Right atrium auricular region (tissue), 2 donors: ENCODE data around the gene FKBP5. TPM values are rescaled to one million over a fixed set of nuclear protein-coding genes. Genes with fewer than 3 reads are reported as not detected.

ENCODE experiments used
- DNase-seq: peaks from one replicate; pipeline ENCODE4 v3.0.0-alpha.2; 2019; ENCODE audit warnings: low spot score
- H3K27ac ChIP-seq, 2 donors: fragments of 200-600 bp; sonication (generic); 1 replicate in 1 of 2; 2 replicates in 1 of 2; pipeline ENCODE4 v1.5.1; 2016 to 2019
- H3K27me3 ChIP-seq, 2 donors: fragments of 200-600 bp; sonication (generic); one replicate each; pipeline versions ENCODE4 v1.5.1 to v1.6.0; 2017 to 2019
- H3K36me3 ChIP-seq: fragments of 200-600 bp; sonication (generic); one replicate; pipeline ENCODE4 v1.5.1; 2016
- H3K4me1 ChIP-seq, 2 donors: fragments of 200-600 bp; sonication (generic); one replicate each; pipeline versions ENCODE4 v1.5.1 to v1.6.0; 2017 to 2019
- H3K4me3 ChIP-seq, 2 donors: fragments of 200-600 bp; sonication (generic); 1 replicate in 1 of 2; 2 replicates in 1 of 2; pipeline ENCODE4 v1.5.1; 2017 to 2019; ENCODE audit warnings: mild to moderate bottlenecking in 1 of 2, moderate library complexity in 1 of 2
- H3K9me3 ChIP-seq, 2 donors: fragments of 200-600 bp; sonication (generic); one replicate each; pipeline ENCODE4 v1.5.1; 2019
- CTCF ChIP-seq, 2 donors: fragments of 200-600 bp; sonication (generic); IDR thresholded peaks; one replicate each; pipeline ENCODE4 v1.5.1; 2019; ENCODE audit warnings: antibody characterized with exemption in 2 of 2
- total RNA-seq, 2 donors: library from RNA; depleted of rRNA; stranded (reverse); fragments of >200 nt; gene quantifications; one replicate each; pipeline ENCODE4 v1.1.0, GENCODE V29; 2016

FKBP5 gene
- total RNA-seq, 2 donors from 2014 or later: 135 TPM

GRCh38 chr6:35716798-35717197, 28.1 kb upstream of the FKBP5 start:
- no peak for TF ChIP-seq CTCF (IDR thresholded peaks at IDR 0.05)
- H3K27ac ChIP-seq: no peak overlapping the region
- H3K4me3 ChIP-seq: no peak overlapping the region
- H3K36me3 ChIP-seq: no peaks in the 10 kb centered on the region
- DNase-seq: no peak
- H3K27me3 ChIP-seq: no peaks in the 10 kb centered on the region
- peaks cover 0 to 45% of the 10 kb centered on the region in 2 donors for H3K4me1 ChIP-seq
- no peaks in the 10 kb centered on the region for H3K9me3 ChIP-seq

- no peaks in the 10 kb centered on the region for H3K9me3 ChIP-seq
- TF ChIP-seq CTCF (IDR thresholded peaks at IDR 0.05): no peak
- H3K27me3 ChIP-seq: no peaks in the 10 kb centered on the region
- DNase-seq: no peak
- peaks cover 0 to 9% of the 10 kb centered on the region in 2 donors for H3K4me1 ChIP-seq
- H3K27ac ChIP-seq: no peak overlapping the region
- no peak overlapping the region for H3K4me3 ChIP-seq
- no peaks in the 10 kb centered on the region for H3K36me3 ChIP-seq
Observed at GRCh38 chr6:35713006-35713767, 24.5 kb upstream of the FKBP5 start.

- Histone ChIP-seq H3K36me3 (no peaks in the 10 kb centered on the region), H3K9me3 (no peaks in the 10 kb centered on the region), H3K4me1 (no peaks in the 10 kb centered on the region), H3K27me3 (no peaks in the 10 kb centered on the region), H3K27ac (no peak overlapping the region), H3K4me3 (no peak overlapping the region)
- no peak for DNase-seq
- no peak for TF ChIP-seq CTCF (IDR thresholded peaks at IDR 0.05)
Observed at GRCh38 chr6:35711731-35712130, 23.0 kb upstream of the FKBP5 start.

- no peak for DNase-seq
- Histone ChIP-seq H3K27me3 (no peaks in the 10 kb centered on the region), H3K27ac (no peak overlapping the region), H3K4me1 (no peaks in the 10 kb centered on the region), H3K4me3 (no peak overlapping the region), H3K9me3 (no peaks in the 10 kb centered on the region), H3K36me3 (no peaks in the 10 kb centered on the region)
- TF ChIP-seq CTCF (IDR thresholded peaks at IDR 0.05): no peak
Observed at GRCh38 chr6:35710241-35710847, 21.6 kb upstream of the FKBP5 start.

- H3K9me3 ChIP-seq: no peaks in the 10 kb centered on the region
- no peaks in the 10 kb centered on the region for H3K36me3 ChIP-seq
- no peak overlapping the region for H3K27ac ChIP-seq
- H3K4me1 ChIP-seq: no peaks in the 10 kb centered on the region
- no peak overlapping the region for H3K4me3 ChIP-seq
- DNase-seq: no peak
- no peak for TF ChIP-seq CTCF (IDR thresholded peaks at IDR 0.05)
- H3K27me3 ChIP-seq: no peaks in the 10 kb centered on the region
Observed at GRCh38 chr6:35708585-35708984, 19.9 kb upstream of the FKBP5 start.
